ENCODE measurements around the gene DIS3. TPM values are rescaled to one million over a fixed set of nuclear protein-coding genes. Genes with fewer than 3 reads are reported as not detected.

The DIS3 gene
- total and polyA plus RNA-seq, 10 of the 15 experiments (the other 5 are each of a cell fraction or from before 2014, with no cell fraction given): 10.8 to 65.3 (median 39.2) TPM

- TF ChIP-seq PRDM15 (CRISPR knock-in tag; IDR thresholded peaks at IDR 0.05): no peak
- TF ChIP-seq PML (IDR thresholded peaks at IDR 0.05; ENCODE audit: low read length): no peak
- no peak for TF ChIP-seq ZBED1 (IDR thresholded peaks at IDR 0.05; ENCODE audit: borderline replicate concordance)
Observed at GRCh38 chr13:72745260-72745659, 36.4 kb downstream of the DIS3 start (continued).

- no TSS peak for BruUV-seq (replicated peaks)
- Histone ChIP-seq H2AFZ (ENCODE audit: control insufficient read depth, low read depth, low read length) (no peak overlapping the region), H3K4me2 (ENCODE audit: control insufficient read depth, insufficient read depth) (no peak overlapping the region), H3K27ac (ENCODE audit: control insufficient read depth, insufficient read depth) (no peak overlapping the region), H3K9me3 (replicated peaks; ENCODE audit: control insufficient read depth, insufficient read depth, low read length) (no peaks in the 10 kb centered on the region), H3K27me3 (replicated peaks in 1 of 2; ENCODE audit: control insufficient read depth in 2 of 2, insufficient read depth in 2 of 2, low read length in 1 of 2) (no peaks in the 10 kb centered on the region), H3K9ac (ENCODE audit: control insufficient read depth, insufficient read depth, low read length) (no peak overlapping the region), H3K36me3 (ENCODE audit: control insufficient read depth in 2 of 2, insufficient read depth in 2 of 2, low read length in 1 of 2) (peaks cover 2 to 15% of the 10 kb centered on the region in 2 experiments; a peak in 3 of 4 replicates), H3K79me2 (ENCODE audit: control insufficient read depth, insufficient read depth, low read length) (peaks cover 8% of the 10 kb centered on the region), H3K4me3 (no peak overlapping the region), H3K4me1 (ENCODE audit: control insufficient read depth, insufficient read depth, low read length) (no peaks in the 10 kb centered on the region), H4K20me1 (ENCODE audit: control insufficient read depth, insufficient read depth) (no peaks in the 10 kb centered on the region)
- DNase-seq (ENCODE audit: low read depth, low spot score) (no peak), FAIRE-seq (no peak), ATAC-seq (no peak)
- in situ Hi-C loops (cut with MboI): no loop called here
- WGBS (ENCODE audit: insufficient coverage, insufficient replicate concordance, low lambda C conversion rate, missing lambda C conversion rate): 77% methylated on average over 1 of the region's 1 CpG
- RAD21 ChIA-PET (ENCODE audit: unreplicated experiment): no interaction called here
- CTCF ChIA-PET: no interaction called here
- intact Hi-C loops (cut with micrococcal nuclease; ENCODE audit: unreplicated experiment): loop anchor here (5.0 kb wide), 1 partner anchor 37 kb away; no protein-coding TSS in a partner anchor
- POLR2A ChIA-PET: interaction anchor here (1.7 kb wide), 1 partner anchor 11 kb away, joined by 6 read pairs; no protein-coding TSS in a partner anchor
- SMC1A ChIA-PET (ENCODE audit: uncharacterized antibody, unreplicated experiment): interaction anchor here (1.2 kb wide), 1 partner anchor 38 kb away, joined by 3 read pairs; no protein-coding TSS in a partner anchor
- no peak for TF ChIP-seq ZNF217 (IDR thresholded peaks at IDR 0.05)
- no peak for TF ChIP-seq NFYA (IDR thresholded peaks at IDR 0.05; ENCODE audit: borderline replicate concordance, low read depth, low read length)
- no peak for TF ChIP-seq RB1 (IDR thresholded peaks at IDR 0.05; ENCODE audit: borderline replicate concordance)
- TF ChIP-seq NR2C1 (IDR thresholded peaks at IDR 0.05): no peak
- no peak for TF ChIP-seq ATF2 (IDR thresholded peaks at IDR 0.05; ENCODE audit: low read length)
- no peak for TF ChIP-seq DPF2 (IDR thresholded peaks at IDR 0.05)
- no peak for TF ChIP-seq SKIL (IDR thresholded peaks at IDR 0.05; ENCODE audit: low read depth, poor library complexity, severe bottlenecking)
- no peak for TF ChIP-seq IRF4 (IDR thresholded peaks at IDR 0.05; ENCODE audit: low read depth, low read length)
- no peak for TF ChIP-seq CHD4 (IDR thresholded peaks at IDR 0.05)
Observed at GRCh38 chr13:72740015-72740414, 41.7 kb downstream of the DIS3 start.
